PC-3 (cell line): Measurements from ENCODE around the gene ENPP5.

Experiments
- EZH2 ChIP-seq: fragments of 300-600 bp; sonication (generic); IDR thresholded peaks from one replicate; pipeline ENCODE4 v1.6.1; 2017; ENCODE audit warnings: antibody characterized with exemption, mild to moderate bottlenecking, low read length; ENCODE audit not compliant: unreplicated experiment
- EZH2phosphoT487 ChIP-seq: fragments of 300-600 bp; sonication (generic); IDR thresholded peaks from 2 replicates; pipeline ENCODE4 v1.6.1; 2018; ENCODE audit warnings: mild to moderate bottlenecking, antibody characterized with exemption, low read length, borderline replicate concordance
- TF ChIP-seq, protein P1 (sequence below): fragments of 300-600 bp; sonication (generic); conservative IDR thresholded peaks from 2 replicates; pipeline ENCODE4 v1.5.1; 2017; ENCODE audit warnings: antibody characterized with exemption, low read depth, mild to moderate bottlenecking, low read length

DNA sequence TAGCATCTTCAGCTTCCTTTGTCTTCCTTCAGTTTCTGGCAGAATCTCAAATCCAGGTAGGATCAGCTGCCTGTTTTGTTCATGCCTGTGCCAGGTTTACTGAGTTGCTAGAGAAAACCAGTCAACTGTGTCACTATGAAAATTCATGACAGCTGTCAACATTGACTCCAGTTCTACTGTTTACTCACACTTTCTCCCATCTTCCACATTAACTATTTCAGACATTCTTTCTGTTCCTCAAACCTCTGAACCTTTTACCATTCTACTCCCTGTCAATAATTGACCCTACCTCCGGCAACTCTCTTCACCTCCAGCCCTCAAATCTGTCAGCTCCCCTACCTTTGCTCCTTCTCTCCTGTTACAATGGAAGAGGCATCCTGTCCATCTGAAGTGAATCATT, 32.5 kb downstream of the ENPP5 start:
- TF ChIP-seq, protein P1, sequence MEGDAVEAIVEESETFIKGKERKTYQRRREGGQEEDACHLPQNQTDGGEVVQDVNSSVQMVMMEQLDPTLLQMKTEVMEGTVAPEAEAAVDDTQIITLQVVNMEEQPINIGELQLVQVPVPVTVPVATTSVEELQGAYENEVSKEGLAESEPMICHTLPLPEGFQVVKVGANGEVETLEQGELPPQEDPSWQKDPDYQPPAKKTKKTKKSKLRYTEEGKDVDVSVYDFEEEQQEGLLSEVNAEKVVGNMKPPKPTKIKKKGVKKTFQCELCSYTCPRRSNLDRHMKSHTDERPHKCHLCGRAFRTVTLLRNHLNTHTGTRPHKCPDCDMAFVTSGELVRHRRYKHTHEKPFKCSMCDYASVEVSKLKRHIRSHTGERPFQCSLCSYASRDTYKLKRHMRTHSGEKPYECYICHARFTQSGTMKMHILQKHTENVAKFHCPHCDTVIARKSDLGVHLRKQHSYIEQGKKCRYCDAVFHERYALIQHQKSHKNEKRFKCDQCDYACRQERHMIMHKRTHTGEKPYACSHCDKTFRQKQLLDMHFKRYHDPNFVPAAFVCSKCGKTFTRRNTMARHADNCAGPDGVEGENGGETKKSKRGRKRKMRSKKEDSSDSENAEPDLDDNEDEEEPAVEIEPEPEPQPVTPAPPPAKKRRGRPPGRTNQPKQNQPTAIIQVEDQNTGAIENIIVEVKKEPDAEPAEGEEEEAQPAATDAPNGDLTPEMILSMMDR: no peak
- TF ChIP-seq EZH2 (no peak), EZH2phosphoT487 (no peak)
